GM12872 (cell line): ENCODE measurements around the gene TFEB.

Source experiments
- CTCF ChIP-seq: IDR thresholded peaks from 3 replicates; pipeline ENCODE4 v1.5.1; 2011; ENCODE audit warnings: low read depth, mild to moderate bottlenecking, low read length, moderate library complexity; ENCODE audit not compliant: insufficient read depth

TFEB gene

GRCh38 chr6:41674231-41675000 lies 61.0 kb downstream of the TFEB start:
- no peak for TF ChIP-seq CTCF

GRCh38 chr6:41673704-41674000 lies 61.8 kb downstream of the TFEB start:
- no peak for TF ChIP-seq CTCF

GRCh38 chr6:41672816-41673703 lies 62.3 kb downstream of the TFEB start:
- no peak for TF ChIP-seq CTCF

- TF ChIP-seq CTCF = no peak
Measured at GRCh38 chr6:41672016-41672415, 63.4 kb downstream of the TFEB start.

- no peak for TF ChIP-seq CTCF
Measured at GRCh38 chr6:41671376-41671775, 64.0 kb downstream of the TFEB start.

GRCh38 chr6:41670703-41671360 lies 64.6 kb downstream of the TFEB start:
- no peak for TF ChIP-seq CTCF

- TF ChIP-seq CTCF = no peak
Measured at GRCh38 chr6:41668968-41669367, 66.4 kb downstream of the TFEB start.
